HG03442 (cell line): Measurements from ENCODE around the gene NDUFB11.
A peak's percentile ranks its signal among the peaks of the same experiment; 100 is the strongest.

Experiments used
- ATAC-seq: cut with Tn5 transposase; IDR thresholded peaks from one replicate; pipeline ENCODE4 v1.9.1; 2021; ENCODE audit warnings: mild to moderate bottlenecking, moderate library complexity; ENCODE audit not compliant: unreplicated experiment

Gene NDUFB11

DNA sequence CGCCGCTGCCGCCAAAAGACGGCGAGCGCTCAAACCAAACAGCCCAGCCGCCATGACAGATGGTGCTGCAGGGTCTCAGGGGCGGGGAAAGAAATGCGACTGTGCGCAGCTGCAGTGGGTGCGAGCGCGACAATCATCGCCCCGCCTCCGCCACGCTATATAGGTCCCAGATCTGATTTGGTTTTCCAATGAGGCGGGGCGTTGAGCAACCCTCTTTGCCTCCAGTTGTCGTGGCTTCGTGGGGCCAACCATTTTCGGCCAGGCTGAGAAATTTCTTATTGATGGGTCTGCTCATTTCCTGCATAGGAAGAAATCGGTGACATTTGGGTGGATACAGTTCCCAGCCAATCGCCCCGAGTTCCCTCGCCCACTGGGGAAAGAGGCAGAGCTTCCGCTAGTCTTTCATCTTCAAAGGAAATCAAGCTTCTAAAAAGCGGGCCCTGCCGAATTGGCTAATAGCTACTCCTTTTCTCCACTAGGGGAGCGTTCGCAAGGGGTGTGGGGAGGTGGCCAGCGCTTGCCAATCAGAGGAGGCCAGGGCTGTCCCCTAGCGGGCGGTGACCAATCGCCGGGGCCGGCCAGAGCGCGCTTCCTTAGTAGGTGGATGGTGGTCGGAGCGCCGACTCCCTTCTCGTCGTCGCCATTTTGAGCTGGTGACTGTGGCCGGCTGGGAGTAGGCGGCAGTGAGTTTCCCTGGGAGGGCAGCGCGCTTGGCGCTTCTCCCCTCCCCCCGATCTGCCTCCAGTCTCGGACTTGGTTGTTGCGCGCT, at the start of gene NDUFB11, which contains the start of gene RBM10:
Gene NDUFB11 (minus strand): TSS at position 77 of the 769 bp plus-strand sequence. CDS start 23 bp downstream, at position 54.
Gene RBM10 (plus strand): TSS at position 596 of the 769 bp plus-strand sequence. CDS start 2,261 bp downstream, outside the sequence.
- peak; percentile 86 for ATAC-seq

DNA sequence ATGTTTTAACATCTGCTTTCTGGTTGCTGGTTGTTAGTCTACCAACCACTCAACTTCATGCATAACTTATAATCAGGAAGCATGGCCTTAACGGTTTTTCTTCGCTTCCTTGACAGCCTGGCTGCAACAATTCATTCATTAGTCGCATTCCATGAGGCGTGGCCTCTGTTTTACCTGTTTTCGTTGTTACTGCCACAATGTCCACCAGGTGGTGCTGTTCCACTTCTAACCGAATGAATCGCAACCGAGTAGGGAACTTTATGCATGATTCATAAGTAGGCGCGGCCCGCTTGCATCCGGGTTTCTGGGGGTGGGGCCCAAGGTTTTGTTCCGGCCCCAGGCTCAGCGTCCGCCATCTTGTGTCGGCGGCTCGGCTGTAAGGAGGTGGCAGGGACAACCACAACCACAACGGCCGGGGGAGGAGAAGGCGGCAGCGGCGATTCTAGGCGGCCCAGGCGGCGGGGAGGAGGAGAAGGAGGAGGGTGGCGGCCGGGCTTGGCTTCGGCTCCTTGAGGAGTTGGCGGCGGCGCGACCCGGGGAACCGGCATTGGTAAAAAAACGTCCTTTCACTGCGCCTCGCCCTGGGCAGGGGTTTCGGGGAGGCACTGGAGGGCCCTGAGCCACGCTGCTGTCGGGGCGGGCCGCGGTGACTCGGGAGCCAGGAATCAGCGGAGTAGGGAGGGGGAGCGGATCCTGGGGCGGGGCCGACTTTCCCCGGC, 49.1 kb upstream of the NDUFB11 start, which contains the start of gene UBA1:
Gene UBA1 (plus strand): TSS at position 355 of the 719 bp plus-strand sequence. CDS start 4,974 bp downstream, outside the sequence.
- ATAC-seq, result peak; percentile 59

DNA sequence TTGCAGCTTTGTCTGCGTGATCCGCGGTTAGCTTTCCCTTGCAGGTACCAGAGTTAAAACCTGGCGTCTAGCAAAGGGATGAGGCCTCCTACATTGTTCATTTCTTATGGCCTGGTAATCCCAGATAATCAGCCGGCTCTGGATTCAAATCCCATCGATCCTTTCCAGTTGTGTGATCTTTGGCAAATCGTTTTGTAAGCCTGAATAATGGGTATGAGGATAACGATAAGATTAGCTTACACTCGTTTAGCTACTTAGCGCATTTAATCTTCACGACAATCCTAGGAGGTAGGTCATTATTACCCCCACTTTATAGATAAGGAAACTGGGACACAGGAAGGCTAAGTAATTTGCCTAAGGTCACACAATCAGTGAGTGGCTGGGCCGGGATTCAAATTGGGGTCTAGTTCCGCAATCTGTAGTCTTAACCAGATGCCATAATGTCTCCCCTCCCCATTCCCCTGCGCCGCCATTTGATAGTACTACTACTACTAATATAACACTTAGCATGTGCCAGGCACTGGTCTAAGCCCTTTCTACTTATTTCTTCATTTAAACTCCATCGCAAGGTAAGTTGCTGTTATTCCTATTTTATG, 47.4 kb upstream of the NDUFB11 start:
- no peak for ATAC-seq

DNA sequence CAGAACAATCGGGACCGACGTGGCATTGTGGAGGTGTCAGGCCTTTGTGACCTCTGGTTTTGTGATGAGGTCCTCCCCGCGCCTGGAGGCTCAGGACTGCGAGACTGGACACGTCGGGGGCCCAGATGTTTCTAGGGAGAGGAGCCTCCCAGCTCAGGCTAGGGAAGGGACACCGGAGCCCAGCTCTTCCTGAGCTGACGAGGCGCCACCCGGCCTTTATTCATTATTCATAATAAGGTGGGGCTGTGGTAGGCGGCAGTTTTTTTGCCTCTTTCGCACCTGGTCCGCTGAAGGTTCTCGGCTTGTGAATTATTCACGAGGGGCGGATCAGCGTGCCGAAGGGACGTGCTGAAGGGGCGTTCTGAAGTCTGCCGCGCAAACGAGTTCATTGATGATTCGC, 46.8 kb upstream of the NDUFB11 start:
- no peak for ATAC-seq

DNA sequence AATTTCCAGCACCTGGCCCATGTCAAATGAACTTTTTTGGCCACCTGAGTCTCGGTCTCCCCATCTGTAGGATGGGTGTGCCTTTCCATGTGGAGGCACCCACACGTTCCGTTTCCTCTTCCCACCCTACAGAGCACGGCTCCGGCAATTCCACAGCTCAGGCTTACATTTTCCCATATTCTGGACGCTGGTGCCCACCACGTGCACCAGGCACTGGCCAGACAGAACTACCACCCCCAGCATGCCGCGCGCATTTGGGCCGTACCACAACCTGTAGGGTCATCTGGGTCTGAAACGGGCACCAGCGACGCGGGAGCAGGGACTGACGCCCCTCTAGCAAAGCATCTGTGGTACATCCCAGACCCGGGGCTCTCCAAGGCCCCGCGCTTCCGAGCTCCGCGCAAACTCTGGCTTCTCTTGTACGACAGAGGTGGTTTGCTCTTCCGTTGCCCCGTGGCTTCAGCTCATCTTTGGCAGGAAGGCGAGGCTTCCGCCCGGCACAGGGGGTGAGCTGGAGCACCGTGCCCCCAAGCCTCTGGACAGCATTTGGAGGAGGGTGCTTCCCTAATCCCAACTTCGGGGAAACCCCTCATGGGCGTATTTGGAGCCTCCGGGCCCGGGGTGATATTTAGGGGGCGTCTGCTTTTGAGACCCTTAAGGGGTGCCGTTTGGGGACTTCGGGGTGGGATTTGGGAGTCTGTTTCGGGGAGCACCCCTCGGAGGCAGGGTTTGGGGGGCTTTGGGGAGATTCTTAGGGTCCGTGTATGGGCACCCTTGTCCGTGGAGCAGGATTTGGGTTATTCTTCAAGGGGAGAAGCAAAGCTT, 46.2 kb upstream of the NDUFB11 start:
- ATAC-seq, result peak; percentile 77

DNA sequence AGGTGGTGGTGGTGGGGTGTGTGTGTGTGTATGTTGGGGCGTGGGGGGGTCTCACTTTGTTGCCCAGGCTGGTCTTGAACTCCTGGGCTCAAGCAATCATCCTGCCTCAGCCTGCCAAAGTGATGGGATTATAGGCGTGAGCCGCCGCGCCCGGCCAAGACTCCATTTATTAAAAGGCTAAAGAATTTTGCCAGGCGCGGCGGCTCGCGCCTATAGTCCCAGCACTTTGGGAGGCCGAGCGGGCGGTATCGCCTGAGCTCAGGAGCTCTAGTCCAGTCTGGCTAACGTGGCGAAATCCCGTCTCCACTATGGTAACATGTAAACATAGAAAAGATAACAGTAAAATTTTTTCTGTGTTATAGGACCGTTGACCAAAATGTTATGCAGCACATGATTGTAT, 45.4 kb upstream of the NDUFB11 start:
- ATAC-seq, result no peak

DNA sequence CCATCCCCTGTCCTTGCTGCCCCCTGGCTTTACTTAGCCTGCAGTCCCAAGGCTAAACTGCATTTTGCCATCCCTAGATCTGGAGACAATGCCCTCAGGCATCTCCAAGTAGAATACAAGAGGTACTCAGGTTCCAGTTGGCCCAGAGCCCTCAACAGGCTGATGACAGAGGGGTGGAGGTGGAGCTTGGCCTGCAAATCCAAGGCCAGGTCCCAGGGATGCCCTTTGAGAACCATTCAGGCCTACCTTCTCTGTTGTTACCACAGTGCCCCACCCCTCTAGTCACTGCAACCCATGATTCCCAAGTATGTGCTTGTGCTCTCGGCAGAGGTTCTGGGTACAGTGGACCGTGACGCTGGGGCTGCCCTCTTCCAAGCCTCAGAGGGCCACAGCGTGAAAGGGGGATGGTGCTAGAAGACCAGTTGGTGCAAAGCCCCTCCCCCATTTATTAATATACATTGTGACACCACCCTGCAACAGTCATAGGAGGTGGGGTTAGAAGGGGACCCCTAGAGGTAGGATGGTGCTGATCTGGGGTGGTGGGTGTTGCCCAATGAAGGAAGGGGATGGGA, 42.7 kb upstream of the NDUFB11 start:
- ATAC-seq, result no peak

DNA sequence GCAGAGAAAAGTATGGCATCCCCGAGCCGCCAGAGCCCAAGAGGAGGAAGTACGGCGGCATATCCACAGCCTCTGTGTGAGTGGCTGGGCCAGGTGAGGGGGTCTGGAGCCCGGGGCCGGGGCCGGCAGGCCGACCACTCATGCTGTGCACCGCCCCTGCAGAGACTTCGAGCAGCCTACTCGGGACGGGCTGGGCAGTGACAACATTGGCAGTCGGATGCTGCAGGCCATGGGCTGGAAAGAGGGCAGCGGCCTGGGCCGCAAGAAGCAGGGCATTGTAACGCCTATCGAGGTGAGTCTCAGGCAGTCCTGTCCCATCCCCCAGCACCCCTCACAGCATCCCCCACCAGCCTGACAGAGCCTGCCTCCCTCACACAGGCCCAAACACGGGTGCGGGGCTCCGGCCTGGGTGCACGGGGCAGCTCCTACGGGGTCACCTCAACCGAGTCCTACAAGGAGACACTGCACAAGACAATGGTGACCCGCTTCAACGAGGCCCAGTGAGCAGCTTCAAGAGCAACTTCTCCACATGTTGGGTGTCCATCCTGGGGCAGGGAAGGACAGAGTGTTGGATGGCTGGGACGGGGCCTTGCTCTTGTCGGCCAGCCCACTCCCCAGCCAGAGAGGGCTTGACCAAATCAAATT, 41.7 kb upstream of the NDUFB11 start:
- ATAC-seq, result no peak

DNA sequence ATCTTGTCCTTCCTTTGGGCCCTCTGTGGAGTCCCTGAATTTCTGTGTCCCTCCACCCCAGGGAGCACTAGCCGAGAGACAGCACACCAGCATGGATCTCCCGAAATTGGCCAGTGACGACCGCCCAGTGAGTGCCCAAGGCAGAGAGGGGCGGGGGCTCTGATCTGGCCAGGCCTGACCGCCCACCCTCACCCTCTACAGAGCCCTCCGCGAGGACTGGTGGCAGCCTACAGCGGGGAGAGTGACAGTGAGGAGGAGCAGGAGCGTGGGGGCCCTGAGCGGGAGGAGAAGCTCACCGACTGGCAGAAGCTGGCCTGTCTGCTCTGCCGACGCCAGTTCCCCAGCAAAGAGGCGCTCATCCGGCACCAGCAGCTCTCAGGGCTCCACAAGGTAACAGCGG, 40.7 kb upstream of the NDUFB11 start:
- ATAC-seq, result no peak

DNA sequence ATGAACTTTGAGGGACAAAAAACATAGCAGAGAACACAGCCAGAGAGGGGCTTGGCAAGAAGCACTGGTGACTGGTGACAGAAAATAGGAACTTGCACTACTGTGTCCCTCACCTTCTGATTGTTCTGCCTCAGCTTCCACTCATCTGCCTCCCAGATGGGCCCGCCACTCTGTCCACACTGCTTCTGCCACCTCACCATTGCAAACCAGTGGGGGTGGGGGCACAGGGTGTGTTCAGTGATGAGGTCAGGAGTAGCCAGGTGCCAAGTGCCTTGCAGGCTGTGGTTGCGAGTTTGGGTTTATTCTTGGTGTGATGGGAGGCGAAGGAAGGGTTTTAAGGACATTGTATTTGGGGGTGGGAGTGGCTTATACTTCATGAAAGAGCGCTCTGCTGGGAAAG, 40.0 kb upstream of the NDUFB11 start:
- ATAC-seq, result no peak

DNA sequence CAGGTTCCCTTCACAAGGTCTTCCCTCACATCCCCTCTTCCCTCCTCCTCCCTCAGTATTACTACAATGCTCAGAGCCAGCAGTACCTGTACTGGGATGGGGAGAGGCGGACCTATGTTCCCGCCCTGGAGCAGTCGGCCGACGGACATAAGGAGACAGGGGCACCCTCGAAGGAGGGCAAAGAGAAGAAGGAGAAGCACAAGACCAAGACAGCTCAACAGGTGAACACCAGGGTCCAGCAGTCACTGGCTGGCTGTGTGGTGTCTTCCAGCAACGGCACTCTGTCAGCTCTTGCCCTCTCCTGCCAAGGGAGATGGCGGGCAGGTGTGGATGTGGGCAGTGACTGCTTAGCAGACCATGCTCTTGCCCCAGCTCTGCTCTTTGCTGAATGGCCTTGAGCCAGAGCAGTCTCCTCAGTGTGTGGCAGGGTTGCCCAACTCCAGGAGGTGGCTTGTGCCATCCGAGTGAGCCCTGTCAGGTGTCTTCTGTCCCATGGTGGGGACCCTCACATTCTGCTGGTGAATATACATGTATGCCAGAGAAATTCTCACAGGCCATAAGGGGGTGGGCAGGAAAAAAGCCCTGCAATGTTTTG, 37.7 kb upstream of the NDUFB11 start:
- ATAC-seq, result no peak

DNA sequence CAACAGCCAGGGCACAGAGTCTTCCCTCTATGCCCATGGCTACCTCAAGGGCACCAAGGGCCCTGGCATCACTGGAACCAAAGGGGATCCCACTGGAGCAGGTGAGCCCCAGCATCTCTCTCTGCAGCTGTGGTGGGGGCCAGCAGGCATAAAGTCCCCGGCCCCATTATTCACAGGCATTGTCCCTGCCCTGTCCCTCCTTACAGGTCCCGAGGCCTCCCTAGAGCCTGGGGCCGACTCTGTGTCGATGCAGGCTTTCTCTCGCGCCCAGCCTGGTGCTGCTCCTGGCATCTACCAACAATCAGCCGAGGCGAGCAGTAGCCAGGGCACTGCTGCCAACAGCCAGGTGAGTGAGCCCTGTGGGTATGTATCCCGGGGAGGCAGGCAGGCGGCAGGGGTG, 36.8 kb upstream of the NDUFB11 start:
- ATAC-seq, result no peak

DNA sequence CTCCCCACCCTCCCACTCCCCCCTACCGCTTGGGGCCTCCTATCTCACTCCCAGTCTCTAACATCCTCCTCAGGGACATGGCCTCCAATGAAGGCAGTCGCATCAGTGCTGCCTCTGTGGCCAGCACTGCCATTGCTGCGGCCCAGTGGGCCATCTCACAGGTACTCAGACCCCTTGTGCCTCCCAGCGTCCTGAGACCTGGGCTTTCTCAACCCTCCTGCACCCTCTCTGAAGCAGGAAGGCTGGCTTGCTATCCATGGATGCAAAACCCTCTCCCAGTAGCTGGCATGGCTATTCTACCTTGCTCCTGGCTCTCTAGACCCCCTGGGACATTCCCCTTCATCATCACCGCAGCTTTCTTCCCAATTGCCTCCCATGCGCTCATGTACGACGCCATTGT, 35.8 kb upstream of the NDUFB11 start:
- no peak for ATAC-seq

DNA sequence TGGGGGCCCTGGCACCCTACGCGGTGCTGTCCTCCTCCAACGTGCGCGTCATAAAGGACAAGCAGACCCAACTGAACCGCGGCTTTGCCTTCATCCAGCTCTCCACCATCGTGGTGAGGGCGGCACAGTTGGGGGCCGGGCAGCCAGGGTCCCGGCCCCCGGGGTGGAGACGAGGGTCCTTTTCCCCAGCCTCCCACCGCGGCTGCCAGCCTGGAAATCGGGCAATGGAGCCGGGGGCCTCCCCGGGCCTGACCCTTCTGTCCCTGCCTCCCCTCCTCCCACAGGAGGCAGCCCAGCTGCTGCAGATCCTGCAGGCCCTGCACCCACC, 35.4 kb upstream of the NDUFB11 start:
- no peak for ATAC-seq

DNA sequence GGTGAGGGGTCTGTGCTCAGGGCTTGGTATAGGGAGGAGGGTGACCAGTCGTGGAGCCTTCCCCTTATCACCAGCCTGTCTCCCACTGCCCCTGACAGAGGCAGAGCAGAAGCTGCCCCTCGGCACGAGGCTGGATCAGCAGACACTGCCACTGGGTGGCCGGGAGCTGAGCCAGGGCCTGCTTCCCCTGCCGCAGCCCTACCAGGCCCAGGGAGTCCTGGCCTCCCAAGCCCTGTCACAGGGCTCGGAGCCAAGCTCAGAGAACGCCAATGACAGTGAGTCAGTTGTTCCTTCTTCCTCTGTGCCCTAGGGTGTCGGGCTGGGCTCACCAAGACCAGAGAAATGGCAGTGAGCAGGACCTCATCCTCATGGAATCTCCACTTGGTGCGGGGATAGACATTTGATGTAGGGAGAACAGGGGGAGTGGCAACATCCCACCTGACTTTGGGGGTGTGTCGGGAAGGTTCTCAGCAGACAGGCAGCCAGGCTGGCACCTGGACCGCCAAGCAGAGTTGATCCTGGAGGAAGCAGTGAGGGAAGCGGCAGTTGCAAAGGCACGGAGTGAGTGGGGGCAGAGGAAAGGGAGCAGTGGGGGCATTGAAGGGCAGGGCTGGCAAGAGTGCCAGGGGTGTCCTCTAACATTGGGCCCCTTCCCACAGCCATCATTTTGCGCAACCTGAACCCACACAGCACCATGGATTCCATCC, 34.9 kb upstream of the NDUFB11 start:
- ATAC-seq, result no peak

DNA sequence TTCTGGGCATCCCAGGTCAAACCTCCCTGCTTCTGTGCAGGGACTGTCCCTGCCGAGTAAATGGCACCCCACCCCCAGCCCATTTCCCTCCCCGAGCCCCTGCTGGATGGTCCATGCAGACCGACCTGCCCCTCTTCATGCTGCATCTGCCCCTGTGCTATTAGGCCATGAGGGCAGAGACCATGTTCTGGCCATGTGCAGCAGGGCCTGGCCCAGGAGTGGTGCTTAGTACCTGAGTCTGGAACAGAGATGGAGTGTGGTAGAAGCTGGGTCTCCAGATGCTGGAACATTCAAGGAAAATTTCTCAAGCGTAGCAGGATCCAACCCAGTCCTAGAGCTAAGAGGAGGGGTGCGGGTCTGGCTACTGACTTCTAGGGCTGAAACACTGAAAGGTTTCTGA, 33.8 kb upstream of the NDUFB11 start:
- no peak for ATAC-seq

DNA sequence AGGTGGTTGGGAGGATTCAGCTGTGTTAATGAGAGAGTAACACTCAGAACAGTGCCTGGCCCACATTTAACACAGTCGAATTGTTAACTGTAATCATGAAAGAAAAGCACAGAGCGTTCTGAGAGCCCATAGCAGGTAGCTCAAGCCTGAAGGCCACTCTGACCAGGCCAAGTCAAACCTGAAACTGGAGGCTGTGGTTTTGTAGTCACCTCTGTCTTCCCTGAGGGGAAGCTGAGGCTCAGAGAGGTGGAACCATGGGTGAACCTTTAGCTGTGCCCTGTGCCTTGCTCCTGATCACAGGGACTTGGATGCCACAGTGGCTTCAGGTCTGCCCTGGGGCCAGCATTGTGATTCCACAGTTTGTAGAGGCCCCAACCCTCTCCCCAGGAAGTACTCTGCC, 32.6 kb upstream of the NDUFB11 start:
- no peak for ATAC-seq

DNA sequence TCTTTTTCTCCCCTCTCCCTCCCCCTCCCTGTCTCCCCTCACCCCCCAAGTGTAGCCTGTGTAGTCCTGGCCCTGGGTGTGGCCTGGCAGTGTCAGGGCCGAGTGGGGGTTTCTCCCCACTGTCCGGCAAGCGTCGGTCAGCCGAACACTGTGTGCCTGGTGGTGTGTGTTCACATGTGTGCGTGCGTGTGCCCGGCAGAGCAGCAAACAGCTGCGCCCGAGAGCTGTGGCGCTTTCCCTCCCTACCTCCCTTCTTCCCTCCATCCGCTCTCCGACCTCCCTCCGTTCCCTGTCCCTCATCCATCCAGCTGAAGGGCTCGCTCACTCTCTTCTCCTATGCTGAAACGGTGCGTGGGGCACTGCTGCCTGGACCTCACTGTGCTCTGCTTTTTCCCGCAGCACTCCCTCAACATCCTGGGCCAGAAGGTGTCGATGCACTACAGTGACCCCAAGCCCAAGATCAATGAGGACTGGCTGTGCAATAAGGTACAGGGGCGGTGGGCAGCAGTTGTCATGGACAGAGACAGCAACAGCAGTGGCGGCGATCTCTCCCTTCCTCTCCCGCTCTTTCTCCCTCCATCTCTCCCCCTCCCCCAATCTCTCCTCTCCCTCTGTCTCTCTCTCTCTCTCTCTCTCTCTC, 31.7 kb upstream of the NDUFB11 start:
- ATAC-seq, result no peak

DNA sequence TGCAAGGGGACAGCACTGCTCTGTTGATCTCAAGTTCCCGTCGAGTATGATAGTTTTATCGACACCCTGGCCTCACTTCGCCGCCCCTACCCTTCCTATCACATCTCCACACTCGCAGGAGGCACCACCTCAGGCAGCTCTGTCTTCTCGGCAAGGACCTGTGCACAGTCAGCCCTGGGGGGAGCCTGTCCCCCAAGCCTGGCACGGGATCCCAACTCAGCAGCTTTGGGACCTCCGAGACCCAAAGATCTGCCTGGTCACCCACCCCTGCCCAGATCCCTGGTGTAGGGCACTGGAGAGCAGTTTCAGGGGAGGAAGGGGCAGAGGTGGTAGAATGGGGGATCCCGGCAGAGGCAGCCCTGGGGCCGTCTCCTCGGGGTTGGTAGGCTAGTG, 31.1 kb upstream of the NDUFB11 start:
- no peak for ATAC-seq
